AG09319 (cell line): Measurements from ENCODE around the gene PCBP4.

Experiments
- DNase-seq: peaks from one replicate; pipeline ENCODE4 v3.0.0-alpha.2; 2010; ENCODE audit warnings: low read depth; ENCODE audit errors: extremely low read depth
- CTCF ChIP-seq: IDR thresholded peaks from 2 replicates; pipeline ENCODE4 v1.5.1; 2011; ENCODE audit warnings: low read depth, mild to moderate bottlenecking, inconsistent platforms, low read length, moderate library complexity

Gene PCBP4

GRCh38 chr3:51928438-51928837 lies 38.8 kb downstream of the PCBP4 start:
- DNase-seq: no peak
- TF ChIP-seq CTCF: no peak

GRCh38 chr3:51927061-51927977 lies 39.9 kb downstream of the PCBP4 start:
- no peak for TF ChIP-seq CTCF
- no peak for DNase-seq

GRCh38 chr3:51921081-51921578 lies 46.1 kb downstream of the PCBP4 start:
- TF ChIP-seq CTCF: no peak
- DNase-seq: no peak

GRCh38 chr3:51916418-51916817 lies 50.8 kb downstream of the PCBP4 start:
- no peak for TF ChIP-seq CTCF
- no peak for DNase-seq

GRCh38 chr3:51908026-51908425 lies 59.2 kb downstream of the PCBP4 start:
- DNase-seq: no peak
- no peak for TF ChIP-seq CTCF
